Activated gamma-delta T cell (primary cell): ENCODE data around the gene ING1.
"Not testable (repeated sequence)": the region's sequence is repeated elsewhere in the genome, so short reads cannot be mapped to it uniquely, and the experiment has no call there.

Source experiments
- DNase-seq: peaks from one replicate; lab custom pipeline; 2025; lab: John Stamatoyannopoulos, UW

Gene ING1

DNA sequence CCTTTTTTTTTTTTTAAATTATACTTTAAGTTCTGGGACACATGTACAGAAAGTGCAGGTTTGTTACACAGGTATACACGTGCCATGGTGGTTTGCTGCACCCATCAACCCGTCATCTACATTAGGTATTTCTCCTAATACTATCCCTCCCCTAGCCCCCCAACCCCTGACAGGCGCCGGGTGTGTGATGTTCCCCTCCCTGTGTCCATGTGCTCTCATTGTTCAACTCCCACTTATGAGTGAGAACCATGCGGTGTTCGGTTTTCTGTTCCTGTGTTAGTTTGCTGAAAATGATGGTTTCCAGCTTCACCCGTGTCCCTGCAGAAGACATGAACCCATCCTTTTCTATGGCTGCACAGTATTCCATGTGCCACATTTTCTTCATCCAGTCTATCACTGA lies 17.7 kb upstream of the ING1 start:
- not testable (repeated sequence) for DNase-seq

DNA sequence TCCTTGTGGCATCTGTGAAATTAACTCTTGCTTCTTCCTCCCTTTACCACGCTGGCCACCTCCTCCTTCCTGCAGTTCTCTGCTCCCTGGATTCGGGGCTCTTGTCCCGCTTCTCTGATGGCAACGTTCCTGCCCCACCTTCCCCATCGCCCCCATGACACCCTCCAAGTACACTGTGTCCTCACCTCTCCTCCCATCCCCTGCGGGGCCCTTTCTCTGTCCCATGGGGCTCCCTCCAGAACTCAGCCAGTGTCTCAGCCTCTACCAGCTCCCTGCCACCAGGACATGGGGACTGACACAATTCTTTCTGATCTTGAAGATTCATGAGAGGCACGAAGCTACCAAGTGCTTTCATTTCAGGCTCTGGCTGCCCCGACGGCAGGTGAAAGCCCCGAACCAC lies 16.7 kb upstream of the ING1 start:
- no peak for DNase-seq

DNA sequence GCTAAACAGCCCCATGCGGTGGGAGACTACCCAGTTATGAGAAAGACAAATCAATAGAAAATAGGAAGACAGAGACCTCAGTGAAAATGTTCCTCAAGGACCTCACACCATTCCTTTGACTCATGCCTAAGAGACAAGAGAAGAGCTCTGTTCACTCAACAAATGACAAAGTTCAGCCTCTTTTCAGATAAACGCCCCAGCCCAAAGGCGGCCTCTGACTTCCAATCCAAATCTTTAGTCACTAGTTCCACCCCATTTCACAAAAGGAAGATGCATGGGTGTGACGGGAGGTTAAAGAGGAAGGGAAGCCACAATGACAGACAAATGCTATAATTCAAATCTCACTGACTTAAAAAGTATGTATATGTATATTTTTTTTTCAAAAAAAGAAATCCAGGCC lies 15.7 kb upstream of the ING1 start:
- DNase-seq: no peak

DNA sequence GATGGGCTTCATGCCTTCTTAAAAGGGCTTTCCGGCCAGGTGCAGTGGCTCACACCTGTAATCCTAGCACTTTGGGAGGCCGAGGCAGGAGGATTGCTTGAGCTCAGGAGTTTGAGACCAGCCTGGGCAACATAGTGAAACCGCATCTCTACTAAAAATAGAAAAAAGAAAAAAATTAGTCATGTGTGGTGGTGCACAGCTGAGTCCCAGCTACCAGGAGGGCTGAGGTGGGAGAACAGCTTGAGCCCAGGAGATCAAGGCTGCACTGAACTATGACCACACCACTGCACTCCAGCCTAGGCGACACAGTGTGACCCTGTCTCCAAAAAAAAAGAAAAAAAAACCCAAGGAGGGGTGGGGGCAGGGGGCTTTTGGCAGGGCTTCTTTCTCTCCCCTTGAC lies 14.8 kb upstream of the ING1 start:
- no peak for DNase-seq

DNA sequence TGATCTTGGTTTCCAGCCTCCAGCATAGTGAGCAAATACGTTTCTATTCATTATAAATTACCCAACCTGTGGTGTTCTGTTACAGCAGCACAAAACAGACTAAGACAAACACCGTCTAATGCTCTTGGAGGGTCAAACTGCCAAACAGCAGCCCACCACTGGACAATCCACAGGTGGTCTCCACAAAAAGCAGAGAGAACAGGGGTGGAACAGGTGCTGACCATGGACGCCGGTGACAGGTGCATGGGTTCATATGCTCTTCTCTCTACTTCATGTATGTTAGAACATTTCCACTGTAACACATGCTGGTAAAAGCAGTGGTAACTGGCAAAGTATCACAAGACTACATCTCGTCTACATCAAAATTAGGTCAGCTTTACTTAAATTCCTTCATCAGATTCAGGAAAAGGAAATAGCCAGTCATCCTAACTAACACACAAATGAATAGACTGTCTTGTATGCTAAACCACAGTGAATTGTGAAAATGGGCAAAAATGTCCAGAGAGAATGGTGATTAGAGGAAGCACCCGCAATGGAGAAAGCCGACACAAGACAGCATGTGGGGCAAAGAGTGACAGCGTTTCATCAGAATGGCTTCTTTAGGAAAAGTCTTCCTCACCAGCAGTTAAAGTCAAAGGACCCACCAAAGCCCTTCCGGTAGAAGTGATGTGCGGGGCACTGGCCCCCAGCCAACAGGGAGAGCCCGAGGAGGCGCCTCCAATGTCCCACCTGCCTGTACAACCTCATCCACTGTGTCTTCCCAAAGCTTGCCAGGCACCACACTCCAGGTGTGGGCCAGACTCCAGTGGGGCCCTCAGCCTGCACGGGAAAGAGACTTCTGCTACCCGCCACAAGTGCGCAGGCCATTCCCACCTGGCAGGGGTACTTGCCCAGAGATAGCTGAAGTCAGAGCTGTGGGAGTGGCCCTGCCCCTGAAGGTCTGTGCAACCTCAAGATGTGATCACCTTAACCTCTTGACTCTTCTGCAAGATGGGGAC lies 14.1 kb upstream of the ING1 start:
- DNase-seq: no peak

DNA sequence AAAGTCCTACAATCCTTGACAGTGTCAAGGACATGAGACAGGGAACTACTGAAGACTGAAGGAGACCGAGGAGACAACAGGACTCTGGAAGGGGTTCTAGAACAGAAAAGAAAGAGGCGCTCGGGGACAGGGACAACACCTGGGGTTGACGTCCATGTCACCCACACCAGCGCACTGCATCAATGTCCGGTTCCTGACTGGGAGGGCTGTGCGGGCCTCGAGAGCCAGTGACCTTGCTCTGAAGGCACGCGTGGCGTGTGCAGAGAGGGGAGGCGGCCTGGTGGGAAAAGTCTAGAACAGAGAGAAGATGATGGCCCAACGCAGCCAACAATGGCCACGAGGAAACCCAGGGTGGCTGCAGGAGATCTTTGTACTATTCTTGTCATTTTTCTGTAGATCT lies 13.3 kb upstream of the ING1 start:
- DNase-seq: no peak

DNA sequence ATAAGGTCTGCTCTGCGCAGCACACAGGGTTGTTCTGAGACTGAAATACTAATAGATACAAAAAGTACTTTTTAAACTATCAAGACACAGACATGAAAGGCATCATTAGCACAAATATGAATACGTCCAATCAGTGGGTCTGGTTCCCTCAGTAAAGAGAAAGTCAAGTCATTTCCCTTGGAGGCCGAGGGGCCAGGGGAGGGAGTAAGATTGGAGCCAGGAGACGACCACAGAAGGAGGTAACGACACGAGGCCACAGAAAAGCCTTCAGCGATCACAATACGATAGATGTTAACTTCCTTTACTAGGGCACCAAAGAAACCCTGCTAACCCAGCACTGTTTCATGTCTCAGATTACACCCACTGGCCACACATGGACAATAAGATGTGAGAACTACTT lies 12.9 kb upstream of the ING1 start:
- no peak for DNase-seq

DNA sequence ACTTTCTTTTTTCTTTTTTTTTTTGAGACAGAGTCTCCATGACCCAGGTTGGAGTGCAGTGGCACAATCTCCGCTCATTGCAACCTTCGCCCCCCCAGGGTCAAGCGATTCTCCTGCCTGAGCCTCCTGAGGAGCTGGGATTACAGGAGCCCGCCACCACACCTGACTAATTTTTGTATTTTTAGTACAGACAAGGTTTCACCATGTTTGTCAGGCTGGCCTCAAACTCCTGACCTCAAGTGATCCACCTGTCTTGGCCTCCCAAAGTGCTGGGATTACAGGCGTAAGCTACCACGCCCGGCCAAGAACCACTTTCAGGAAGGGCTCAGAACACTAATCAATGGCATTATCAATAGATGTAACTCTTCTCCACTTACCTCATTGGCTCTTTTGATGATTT lies 12.4 kb upstream of the ING1 start:
- not testable (repeated sequence) for DNase-seq

DNA sequence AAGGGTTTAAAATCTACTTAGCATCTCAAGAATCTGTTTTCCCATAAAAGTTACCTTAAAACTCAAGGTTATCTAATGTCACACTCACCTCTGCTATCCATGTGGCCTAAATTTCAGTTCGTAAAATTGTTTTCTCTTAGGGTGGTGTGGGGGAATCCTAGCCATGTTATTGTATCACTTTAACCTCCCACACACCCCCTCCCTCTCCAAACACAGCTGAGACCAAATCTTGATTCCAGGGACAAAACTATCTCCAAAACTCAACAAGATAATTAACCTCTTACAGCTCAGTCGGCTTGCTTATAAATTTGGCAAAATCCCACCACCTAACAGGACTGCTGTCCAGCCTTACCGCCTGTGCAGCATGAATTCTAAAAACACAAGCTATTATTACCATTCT lies 11.4 kb upstream of the ING1 start:
- DNase-seq: no peak

DNA sequence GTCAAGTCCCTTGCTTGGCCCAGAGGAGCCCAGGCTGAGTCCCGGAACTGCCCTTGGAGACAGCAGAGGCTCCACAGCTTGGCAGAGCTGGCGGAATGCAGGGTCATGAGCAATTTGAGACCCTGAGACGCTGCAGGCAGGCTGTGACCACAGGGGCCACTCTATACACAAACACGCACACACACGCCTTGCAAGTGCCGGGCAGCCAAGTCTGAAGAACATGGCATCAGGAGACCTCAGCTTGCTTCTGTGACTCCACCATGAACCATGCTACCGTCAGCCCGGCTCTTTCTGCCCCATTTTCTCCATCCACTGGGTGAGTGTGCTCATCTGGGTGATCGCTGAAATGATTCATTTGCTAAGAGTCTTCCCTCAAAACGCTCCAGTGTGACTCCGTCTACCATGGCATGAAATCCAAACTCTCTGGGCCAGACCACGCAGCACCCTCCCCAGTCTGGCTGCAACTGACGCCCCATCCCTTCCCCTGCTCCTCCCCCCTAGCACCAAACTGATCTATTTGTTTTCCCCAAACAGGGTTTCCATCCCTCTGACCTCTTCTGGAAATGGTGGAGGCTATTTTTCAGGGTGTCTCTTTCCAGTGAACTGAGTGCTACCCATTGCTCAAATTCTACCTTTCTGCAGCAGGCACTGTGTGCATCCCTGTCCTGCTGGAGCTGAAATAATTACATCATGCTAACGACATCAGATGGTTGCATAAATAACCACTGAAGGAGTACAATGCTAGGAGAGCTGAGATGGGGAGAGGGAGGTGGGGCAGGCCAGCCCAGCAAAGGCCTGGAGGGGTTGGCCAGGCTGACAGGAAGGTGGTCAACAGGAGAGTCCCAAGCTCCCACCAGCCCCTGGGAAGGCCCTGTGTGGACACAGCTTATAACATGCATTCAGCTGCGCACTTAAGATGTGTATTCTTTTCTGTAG lies 10.6 kb upstream of the ING1 start:
- no peak for DNase-seq

DNA sequence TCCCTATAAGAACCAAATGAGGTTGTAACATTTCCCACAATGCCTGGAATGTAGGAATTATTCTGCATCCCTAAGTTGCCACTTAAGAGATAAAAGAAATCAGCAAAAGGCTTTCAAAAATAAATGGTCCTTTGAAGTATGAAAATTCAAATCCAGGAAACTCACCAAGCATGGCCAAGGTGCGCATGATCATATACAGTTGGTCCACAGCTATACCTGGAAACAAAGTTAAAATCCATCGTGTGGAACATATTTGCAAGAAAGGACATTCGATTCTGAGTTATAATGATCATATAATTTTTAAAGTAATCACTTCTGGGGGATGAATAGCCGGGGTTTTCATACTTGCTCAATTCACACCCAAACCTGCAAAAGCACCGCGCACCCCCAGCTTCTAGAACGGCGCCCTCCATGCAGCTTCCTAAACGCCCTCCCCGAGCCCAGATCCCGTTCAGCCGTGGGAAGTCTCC lies 8.1 kb upstream of the ING1 start:
- no peak for DNase-seq

DNA sequence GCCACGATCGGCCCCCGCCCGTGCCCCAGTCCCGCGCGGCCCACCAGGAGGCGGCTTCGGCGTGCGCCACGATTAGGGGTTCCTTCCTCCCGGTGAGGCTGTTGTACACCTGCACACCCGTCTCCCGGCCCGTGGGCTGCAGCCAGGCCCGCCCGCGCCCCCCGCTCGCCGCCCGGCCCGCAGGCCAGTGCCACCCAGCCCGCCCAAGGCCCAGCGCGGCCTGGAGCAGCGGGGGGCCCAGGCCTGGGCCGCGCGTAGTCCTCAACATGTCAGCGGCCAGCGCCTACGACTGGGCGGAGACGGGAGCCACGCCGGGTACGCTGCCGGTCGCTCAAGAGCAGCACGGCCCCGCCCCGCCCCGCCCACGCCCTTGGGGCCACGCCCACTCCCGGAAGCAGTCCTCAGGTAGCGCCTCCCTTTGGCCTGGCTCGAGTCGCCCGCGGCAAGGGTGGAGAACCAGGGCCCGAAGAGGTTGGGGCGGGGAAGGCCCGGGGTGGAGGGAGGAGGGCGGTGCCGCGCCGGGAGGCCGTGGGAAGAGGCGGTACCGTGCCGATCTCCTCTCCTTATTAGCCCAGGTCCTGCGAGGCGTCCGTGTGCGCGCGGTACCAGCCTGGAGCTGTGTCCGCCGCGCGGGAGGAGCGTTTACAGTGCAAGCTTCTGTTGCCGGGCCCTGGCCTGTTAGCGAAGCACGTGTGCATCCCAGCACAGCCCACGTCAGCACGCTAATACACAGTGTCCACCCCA lies 7.5 kb upstream of the ING1 start, which contains the start of gene CARS2:
TSS of gene CARS2 (minus strand) at position 291 of the 744 bp plus-strand sequence. CDS start at position 268, 23 bp downstream.
- DNase-seq: peak; percentile 94

DNA sequence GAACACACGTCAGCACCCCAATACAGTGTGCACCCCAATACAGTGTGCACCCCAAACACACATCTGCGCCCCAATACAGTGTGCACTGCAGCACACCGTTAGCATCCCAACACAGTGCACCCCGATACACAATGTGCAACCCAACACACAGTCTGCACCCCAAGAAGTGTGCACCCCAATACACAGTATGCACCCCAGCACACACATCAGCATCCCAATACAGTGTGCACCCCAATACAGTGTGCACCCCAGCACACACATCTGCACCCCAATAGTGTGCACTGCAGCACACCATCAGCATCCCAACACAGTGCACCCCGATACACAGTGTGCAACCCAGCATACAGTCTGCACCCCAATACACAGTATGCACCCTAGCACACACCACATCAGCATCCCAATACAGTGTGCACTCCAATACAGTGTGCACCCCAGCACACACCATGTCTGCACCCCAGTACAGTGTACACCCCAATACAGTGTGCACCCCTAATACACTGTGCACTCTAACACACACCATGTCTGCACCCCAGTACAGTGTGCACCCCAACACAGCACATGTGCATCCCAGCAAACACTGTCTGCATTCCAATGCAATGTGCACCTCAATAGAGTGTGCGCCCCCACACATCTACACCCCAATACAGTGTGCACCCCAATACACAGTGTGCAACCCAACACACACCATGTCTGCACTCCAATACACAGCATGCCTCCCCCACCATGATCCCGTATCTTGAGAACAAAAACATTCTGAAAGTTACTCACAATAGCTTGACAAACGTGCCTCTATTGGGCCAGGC lies 6.7 kb upstream of the ING1 start:
- DNase-seq: no peak

DNA sequence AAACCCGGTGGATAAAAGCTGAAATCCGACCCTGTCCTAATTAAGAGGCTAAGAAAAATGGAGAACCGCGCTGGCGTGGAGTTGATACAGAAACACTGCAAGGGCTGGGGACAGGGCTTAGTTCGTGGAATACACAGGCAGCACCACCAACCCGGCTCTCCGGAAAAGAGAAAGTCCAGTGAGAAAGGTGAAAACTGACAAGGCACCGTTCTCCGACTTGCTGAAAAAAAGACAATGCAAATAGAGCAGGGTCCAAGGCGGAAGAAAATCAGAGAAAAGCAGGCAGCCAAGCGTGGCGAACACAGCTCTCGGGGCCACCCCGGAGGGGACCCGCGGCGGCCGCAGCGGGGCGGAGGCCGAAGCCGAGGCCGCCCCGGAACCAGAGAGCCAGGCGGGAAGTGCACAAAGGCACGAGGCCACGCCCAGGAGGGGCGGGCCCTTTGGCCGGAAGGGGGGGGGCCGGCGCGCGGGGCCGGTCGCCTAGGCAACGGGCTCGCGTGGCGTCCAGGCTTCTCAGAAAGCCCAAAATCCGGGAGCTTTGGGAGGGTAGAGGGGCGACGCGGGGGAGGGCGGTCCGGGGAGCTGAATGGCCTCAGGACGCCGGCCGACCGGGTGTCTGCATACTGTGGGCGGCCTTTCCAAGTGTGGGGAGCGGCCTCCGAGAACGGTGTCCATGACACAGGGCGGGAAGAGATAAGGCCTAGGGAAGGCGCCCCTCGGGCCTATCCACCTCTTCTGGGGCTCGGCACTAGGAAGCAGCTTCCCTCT lies 1.2 kb upstream of the ING1 start:
- peak; percentile 85 for DNase-seq

DNA sequence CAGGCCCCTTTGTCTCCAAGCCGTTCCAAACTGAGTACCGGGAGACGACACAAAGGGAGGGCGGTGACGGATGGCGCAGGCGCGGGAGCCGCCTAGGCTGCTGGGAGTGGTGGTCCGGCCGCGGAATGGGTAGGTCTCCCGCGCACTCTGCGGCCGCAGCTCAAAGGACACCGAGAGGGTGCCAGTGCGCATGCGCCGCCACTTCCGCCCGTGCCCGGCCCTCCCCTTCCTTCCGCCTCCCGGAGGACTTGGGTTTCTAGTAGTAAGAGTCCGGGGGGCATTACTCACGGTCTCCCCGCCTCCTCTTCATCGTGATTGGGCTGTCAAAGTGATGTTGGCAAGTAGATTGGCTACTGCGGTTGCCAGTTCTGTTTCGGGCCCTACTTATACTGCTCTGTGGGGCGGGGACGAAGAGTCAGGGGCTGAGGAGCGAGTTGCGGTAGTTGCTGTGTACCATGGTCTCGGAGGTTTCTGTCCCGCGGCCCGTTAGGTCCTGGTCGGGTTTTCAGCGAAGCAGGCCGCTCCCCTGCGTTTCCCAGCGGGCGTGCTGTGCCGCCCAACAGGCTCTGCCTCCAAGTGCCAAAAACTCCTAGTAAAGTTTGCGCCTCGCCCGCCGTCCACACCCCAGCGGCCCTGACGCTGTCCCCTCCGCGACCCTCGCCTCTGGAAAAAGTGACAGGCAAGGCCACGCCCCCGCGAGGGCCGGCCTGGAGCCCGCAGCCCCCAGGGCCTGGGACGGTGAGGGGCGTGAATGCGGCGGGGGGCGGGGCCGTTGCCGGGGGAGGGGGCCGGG lies 455 bp upstream of the ING1 start:
- DNase-seq: peak; percentile 99

DNA sequence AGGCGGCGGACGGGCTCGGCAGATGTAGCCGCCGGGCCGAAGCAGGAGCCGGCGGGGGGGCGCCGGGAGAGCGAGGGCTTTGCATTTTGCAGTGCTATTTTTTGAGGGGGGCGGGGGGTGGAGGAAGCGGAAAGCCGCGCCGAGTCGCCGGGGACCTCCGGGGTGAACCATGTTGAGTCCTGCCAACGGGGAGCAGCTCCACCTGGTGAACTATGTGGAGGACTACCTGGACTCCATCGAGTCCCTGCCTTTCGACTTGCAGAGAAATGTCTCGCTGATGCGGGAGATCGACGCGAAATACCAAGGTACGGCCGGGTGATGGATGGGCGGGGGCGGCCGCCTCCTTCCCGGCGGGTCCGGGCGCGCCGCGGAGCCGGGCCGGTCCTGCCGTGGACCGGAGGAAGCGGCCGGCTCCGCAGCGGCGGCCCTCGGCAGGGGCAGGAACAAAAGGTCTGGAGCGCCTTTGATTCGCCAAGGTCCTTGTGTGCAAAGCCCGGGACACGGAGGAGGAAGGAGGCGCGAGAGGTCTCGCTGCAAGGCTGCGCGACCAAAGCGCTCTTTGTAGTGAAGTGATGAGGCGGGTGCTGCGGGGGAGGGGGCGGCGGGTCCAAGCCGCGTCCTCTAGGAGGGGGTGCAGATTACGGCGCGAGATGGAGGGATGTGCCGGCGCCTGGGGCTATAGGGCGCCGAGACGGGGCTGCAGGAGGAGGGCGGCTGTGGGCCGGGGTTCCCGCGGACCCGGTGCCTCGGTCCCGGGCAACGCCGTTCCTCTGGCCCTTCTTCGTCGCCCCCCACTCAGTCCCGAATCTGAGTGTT lies 689 bp downstream of the ING1 start:
- DNase-seq: peak; percentile 58

DNA sequence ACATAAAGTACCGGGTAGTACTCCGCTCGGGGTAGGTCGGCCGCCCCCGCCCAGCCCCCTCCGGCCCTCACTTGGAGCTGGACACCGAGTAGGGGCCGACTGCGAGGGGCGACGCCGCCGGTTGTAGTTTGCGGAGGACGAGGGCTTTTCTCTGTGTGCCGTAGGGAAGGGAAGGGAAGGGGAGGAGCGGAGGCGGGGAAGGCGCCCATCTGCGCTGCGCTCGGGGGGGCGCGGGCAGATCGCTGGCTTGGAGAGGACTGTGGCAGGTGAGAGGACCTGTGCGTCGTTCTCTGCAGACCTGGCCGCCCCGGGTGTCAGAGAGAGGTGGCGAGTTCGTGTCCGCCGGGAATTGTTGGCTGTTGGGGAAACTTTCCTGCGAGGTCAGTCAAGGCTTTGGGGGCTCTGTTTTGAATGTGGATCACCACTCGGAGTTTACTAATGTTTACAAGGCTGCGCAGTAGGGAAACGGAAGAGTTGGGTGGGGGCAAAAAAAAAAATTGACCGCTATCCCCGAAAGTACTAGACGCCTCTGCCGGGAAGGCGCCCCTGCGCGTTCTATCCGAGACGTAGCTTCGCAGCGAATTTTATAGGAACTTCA lies 1.4 kb downstream of the ING1 start:
- DNase-seq: no peak
